ENCODE measurements around the gene DNAJC7.

DNA sequence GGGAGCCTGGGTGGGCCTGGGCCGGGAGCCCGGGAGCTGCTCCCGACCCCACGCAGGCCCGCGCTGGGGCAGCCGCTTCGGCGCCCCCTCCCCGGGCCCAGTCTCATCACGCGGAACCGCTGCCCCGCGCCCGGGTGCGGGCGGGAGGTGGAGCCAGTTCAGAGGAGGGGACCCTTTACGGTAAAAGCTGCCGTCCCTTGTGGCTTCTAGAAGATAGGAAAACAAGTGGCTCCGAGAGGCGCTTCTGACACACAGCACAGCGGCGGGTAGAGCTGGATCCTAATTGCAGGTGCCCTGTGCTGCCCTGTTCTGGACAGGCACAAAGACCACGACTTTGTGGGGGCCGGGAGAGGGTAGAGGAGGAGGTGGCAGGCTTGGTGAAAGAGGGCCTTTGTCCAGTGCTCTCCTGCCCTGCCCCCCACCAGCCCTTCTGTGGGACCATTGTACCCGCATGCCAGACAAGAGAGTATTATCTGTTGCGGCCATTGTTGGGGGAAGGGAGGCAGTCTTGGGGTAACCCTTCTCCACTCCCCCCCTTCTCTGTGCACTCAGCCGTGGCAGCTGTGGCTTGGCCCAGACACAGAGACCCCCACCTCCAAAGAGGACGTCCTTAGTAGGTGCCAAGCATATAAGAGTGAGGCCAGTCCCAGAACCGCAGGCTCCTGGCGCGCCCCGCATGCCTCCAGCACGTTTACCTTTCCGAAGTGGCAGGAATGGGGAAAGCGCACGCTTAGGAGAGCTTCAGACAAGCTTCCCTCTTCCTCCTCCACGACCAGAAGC, 49.9 kb downstream of the DNAJC7 start:
- TF ChIP-seq, protein P1, sequence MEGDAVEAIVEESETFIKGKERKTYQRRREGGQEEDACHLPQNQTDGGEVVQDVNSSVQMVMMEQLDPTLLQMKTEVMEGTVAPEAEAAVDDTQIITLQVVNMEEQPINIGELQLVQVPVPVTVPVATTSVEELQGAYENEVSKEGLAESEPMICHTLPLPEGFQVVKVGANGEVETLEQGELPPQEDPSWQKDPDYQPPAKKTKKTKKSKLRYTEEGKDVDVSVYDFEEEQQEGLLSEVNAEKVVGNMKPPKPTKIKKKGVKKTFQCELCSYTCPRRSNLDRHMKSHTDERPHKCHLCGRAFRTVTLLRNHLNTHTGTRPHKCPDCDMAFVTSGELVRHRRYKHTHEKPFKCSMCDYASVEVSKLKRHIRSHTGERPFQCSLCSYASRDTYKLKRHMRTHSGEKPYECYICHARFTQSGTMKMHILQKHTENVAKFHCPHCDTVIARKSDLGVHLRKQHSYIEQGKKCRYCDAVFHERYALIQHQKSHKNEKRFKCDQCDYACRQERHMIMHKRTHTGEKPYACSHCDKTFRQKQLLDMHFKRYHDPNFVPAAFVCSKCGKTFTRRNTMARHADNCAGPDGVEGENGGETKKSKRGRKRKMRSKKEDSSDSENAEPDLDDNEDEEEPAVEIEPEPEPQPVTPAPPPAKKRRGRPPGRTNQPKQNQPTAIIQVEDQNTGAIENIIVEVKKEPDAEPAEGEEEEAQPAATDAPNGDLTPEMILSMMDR (conservative IDR thresholded peaks at IDR 0.05; ENCODE audit: low read depth, low read length) = no peak
- no peak for TF ChIP-seq EZH2 (IDR thresholded peaks at IDR 0.05; ENCODE audit: low read length, unreplicated experiment)

Data from PC-3 (cell line).